Breast epithelium (tissue), 4 donors: ENCODE measurements around the gene HOXA5. TPM values are rescaled to one million over a fixed set of nuclear protein-coding genes. Genes with fewer than 3 reads are reported as not detected.
A peak's percentile ranks its signal among the peaks of the same experiment; 100 is the strongest.

Experiments
- DNase-seq, 2 donors: peaks; one replicate each; pipeline ENCODE4 v3.0.0-alpha.2; 2019; ENCODE audit warnings: low spot score in 2 of 2
- H3K27ac ChIP-seq, 2 donors: fragments of 200-600 bp; sonication (generic) in 1 of 2; one replicate each; pipeline ENCODE4 v1.5.1; 2016 to 2019; ENCODE audit warnings: mild to moderate bottlenecking in 1 of 2
- H3K27me3 ChIP-seq, 2 donors: fragments of 200-600 bp; sonication (generic) in 1 of 2; one replicate each; pipeline versions ENCODE4 v1.5.1 to v1.6.0; 2017 to 2019; ENCODE audit warnings: control low read depth in 1 of 2, mild to moderate bottlenecking in 1 of 2
- H3K36me3 ChIP-seq: fragments of 200-600 bp; one replicate; pipeline ENCODE4 v1.5.1; 2019
- H3K4me1 ChIP-seq, 2 donors: fragments of 200-600 bp; sonication (generic); one replicate each; pipeline ENCODE4 v1.5.1; 2016 to 2019; ENCODE audit warnings: control low read depth in 1 of 2
- H3K4me3 ChIP-seq, 3 donors: fragments of 200-600 bp; sonication (generic); 1 replicate in 2 of 3; 2 replicates in 1 of 3; pipeline ENCODE4 v1.5.1; 2016 to 2019; ENCODE audit warnings: mild to moderate bottlenecking in 3 of 3, moderate library complexity in 2 of 3
- H3K9me3 ChIP-seq, 2 donors: fragments of 200-600 bp; sonication (generic) in 1 of 2; one replicate each; pipeline ENCODE4 v1.5.1; 2016 to 2019; ENCODE audit warnings: control low read depth in 1 of 2
- CTCF ChIP-seq, 3 donors: fragments of 450-650 bp; IDR thresholded peaks; one replicate each; pipeline ENCODE4 v1.5.1; 2016 to 2017; ENCODE audit warnings: antibody characterized with exemption in 3 of 3, mild to moderate bottlenecking in 3 of 3, moderate library complexity in 3 of 3
- POLR2A ChIP-seq: fragments of 450-650 bp; IDR thresholded peaks from one replicate; pipeline ENCODE4 v1.6.1; 2016; ENCODE audit warnings: antibody characterized with exemption, mild to moderate bottlenecking, moderate library complexity
- POLR2AphosphoS5 ChIP-seq, 3 donors: sonication (generic); formaldehyde crosslinking; IDR thresholded peaks; one replicate each; pipeline ENCODE4 v1.6.1; 2017; ENCODE audit warnings: antibody characterized with exemption in 3 of 3
- intact Hi-C: fragments of 100-400 bp; cut with DNase I; formaldehyde crosslinking; loops from one replicate; pipeline ENCODE4 v1.15.1; 2023; ENCODE audit warnings: low total_unique reads
- total RNA-seq, 3 donors: library from RNA; depleted of rRNA; stranded (reverse); fragments of >200 nt; gene quantifications; one replicate each; pipeline ENCODE4 v1.1.0, GENCODE V29; 2016

HOXA5 gene
- total RNA-seq, 3 donors from 2014 or later: 11.5 to 48.7 (median 22.6) TPM

- Histone ChIP-seq H3K27ac (peak overlapping the region; percentile 98 to 100), H3K27me3 (no peaks in the 10 kb centered on the region), H3K4me3 (peak overlapping the region; percentile 2 to 90 (median 73)), H3K4me1 (peaks cover 0 to 3% of the 10 kb centered on the region in 2 donors), H3K36me3 (no peaks in the 10 kb centered on the region), H3K9me3 (no peaks in the 10 kb centered on the region)
- DNase-seq: no peak
- intact Hi-C loops: no loop called here
- TF ChIP-seq POLR2AphosphoS5 (IDR thresholded peaks at IDR 0.05) (no peak), CTCF (IDR thresholded peaks at IDR 0.05) (no peak), POLR2A (no peak)
Measured at GRCh38 chr7:27116962-27117886, 26.3 kb downstream of the HOXA5 start.

GRCh38 chr7:27116031-27116961 lies 27.2 kb downstream of the HOXA5 start:
- Histone ChIP-seq H3K27ac (peak overlapping the region; percentile 98 to 100), H3K9me3 (no peaks in the 10 kb centered on the region), H3K27me3 (no peaks in the 10 kb centered on the region), H3K4me1 (peaks cover 0 to 3% of the 10 kb centered on the region in 2 donors), H3K4me3 (peak overlapping the region; percentile 28 to 90 (median 73)), H3K36me3 (no peaks in the 10 kb centered on the region)
- no peak for TF ChIP-seq POLR2A
- no peak for TF ChIP-seq POLR2AphosphoS5 (IDR thresholded peaks at IDR 0.05)
- TF ChIP-seq CTCF (IDR thresholded peaks at IDR 0.05): no peak
- DNase-seq: peak in 1 of 2 donors; percentile 20
- intact Hi-C loops: no loop called here

GRCh38 chr7:27115221-27116026 lies 28.1 kb downstream of the HOXA5 start:
- no peaks in the 10 kb centered on the region for H3K27me3 ChIP-seq
- DNase-seq: peak in 1 of 2 donors; percentile 69
- H3K4me3 ChIP-seq: peak overlapping the region; percentile 28 to 90 (median 73)
- no peaks in the 10 kb centered on the region for H3K36me3 ChIP-seq
- TF ChIP-seq POLR2AphosphoS5 (IDR thresholded peaks at IDR 0.05) (peak in 2 of 3 donors; percentile 33 to 41), POLR2A (no peak)
- intact Hi-C loops: no loop called here
- H3K9me3 ChIP-seq: no peaks in the 10 kb centered on the region
- peaks cover 0 to 3% of the 10 kb centered on the region in 2 donors for H3K4me1 ChIP-seq
- peak overlapping the region; percentile 98 to 100 for H3K27ac ChIP-seq

- Histone ChIP-seq H3K27ac (peak overlapping the region; percentile 98 to 100), H3K27me3 (no peaks in the 10 kb centered on the region), H3K4me1 (peaks cover 0 to 3% of the 10 kb centered on the region in 2 donors), H3K36me3 (no peaks in the 10 kb centered on the region), H3K4me3 (peak overlapping the region; percentile 28 to 90 (median 73)), H3K9me3 (no peaks in the 10 kb centered on the region)
- intact Hi-C loops: no loop called here
- DNase-seq: no peak
- TF ChIP-seq POLR2A (no peak), CTCF (IDR thresholded peaks at IDR 0.05) (no peak), POLR2AphosphoS5 (IDR thresholded peaks at IDR 0.05) (no peak)
Measured at GRCh38 chr7:27114881-27115220, 28.6 kb downstream of the HOXA5 start.
